ENCODE measurements around the gene ENAH.
A peak's percentile ranks its signal among the peaks of the same experiment; 100 is the strongest.
"Not testable (repeated sequence)": the region's sequence is repeated elsewhere in the genome, so short reads cannot be mapped to it uniquely, and the experiment has no call there.

ENAH gene

GRCh38 chr1:225473676-225474438 lies 179.1 kb downstream of the ENAH start:
- H3K27me3 ChIP-seq (replicated peaks; ENCODE audit: insufficient read depth, low read length); H4K20me1 ChIP-seq (ENCODE audit: insufficient read depth, low read length); H3F3A ChIP-seq (ENCODE audit: insufficient read depth, low read length); H3K27ac ChIP-seq (ENCODE audit: low read length); DNase-seq; H3K9ac ChIP-seq (ENCODE audit: low read length); H3K4me3 ChIP-seq (ENCODE audit: low read length); H3K79me2 ChIP-seq (ENCODE audit: low read length); H3K9me2 ChIP-seq (replicated peaks; ENCODE audit: insufficient read depth, low read length); H3K4me2 ChIP-seq (ENCODE audit: low read depth, low read length); H3K9me3 ChIP-seq (replicated peaks; ENCODE audit: insufficient read depth, low read length); H3K36me3 ChIP-seq (replicated peaks; ENCODE audit: insufficient read depth, low read length); H3K4me1 ChIP-seq (ENCODE audit: low read length): not testable (repeated sequence)
- H2AFZ ChIP-seq (ENCODE audit: low read length) = 0 out of 2 replicates have a peak overlapping the region, but pooled peaks have one; percentile 93

GRCh38 chr1:225473266-225473665 lies 179.7 kb downstream of the ENAH start:
- not testable (repeated sequence) for H3K27me3 ChIP-seq (replicated peaks; ENCODE audit: insufficient read depth, low read length); H3K4me2 ChIP-seq (ENCODE audit: low read depth, low read length); H4K20me1 ChIP-seq (ENCODE audit: insufficient read depth, low read length); H3K4me1 ChIP-seq (ENCODE audit: low read length); H3F3A ChIP-seq (ENCODE audit: insufficient read depth, low read length); H3K27ac ChIP-seq (ENCODE audit: low read length); DNase-seq; H2AFZ ChIP-seq (ENCODE audit: low read length); H3K4me3 ChIP-seq (ENCODE audit: low read length); H3K9me3 ChIP-seq (replicated peaks; ENCODE audit: insufficient read depth, low read length); H3K36me3 ChIP-seq (replicated peaks; ENCODE audit: insufficient read depth, low read length); H3K9me2 ChIP-seq (replicated peaks; ENCODE audit: insufficient read depth, low read length); H3K9ac ChIP-seq (ENCODE audit: low read length); H3K79me2 ChIP-seq (ENCODE audit: low read length)

- Histone ChIP-seq H2AFZ (ENCODE audit: low read length) (no peak overlapping the region), H3K9me3 (replicated peaks; ENCODE audit: insufficient read depth, low read length) (no peaks in the 10 kb centered on the region), H3K27ac (ENCODE audit: low read length) (no peak overlapping the region), H3K9me2 (replicated peaks; ENCODE audit: insufficient read depth, low read length) (no peaks in the 10 kb centered on the region), H3K36me3 (replicated peaks; ENCODE audit: insufficient read depth, low read length) (no peaks in the 10 kb centered on the region), H3K27me3 (replicated peaks; ENCODE audit: insufficient read depth, low read length) (no peaks in the 10 kb centered on the region), H4K20me1 (ENCODE audit: insufficient read depth, low read length) (no peaks in the 10 kb centered on the region), H3K4me1 (ENCODE audit: low read length) (peaks cover 17% of the 10 kb centered on the region), H3K79me2 (ENCODE audit: low read length) (no peaks in the 10 kb centered on the region), H3K9ac (ENCODE audit: low read length) (no peak overlapping the region), H3K4me3 (ENCODE audit: low read length) (no peak overlapping the region), H3F3A (ENCODE audit: insufficient read depth, low read length) (0 out of 2 replicates have a peak, but pooled peaks cover 4% of the 10 kb centered on the region), H3K4me2 (ENCODE audit: low read depth, low read length) (no peak overlapping the region)
- DNase-seq = no peak
- no peak for TF ChIP-seq CTCF (IDR thresholded peaks at IDR 0.05; ENCODE audit: low read length)
- TF ChIP-seq EZH2phosphoT487 (IDR thresholded peaks at IDR 0.05; ENCODE audit: low read length) = no peak
- TF ChIP-seq EZH2 (optimal IDR thresholded peaks at IDR 0.05; ENCODE audit: low read depth, low read length) = no peak
Measured at GRCh38 chr1:225471453-225472301, 181.2 kb downstream of the ENAH start.

- Histone ChIP-seq H3K79me2 (ENCODE audit: low read length) (no peaks in the 10 kb centered on the region), H3K36me3 (replicated peaks; ENCODE audit: insufficient read depth, low read length) (no peaks in the 10 kb centered on the region), H3K27ac (ENCODE audit: low read length) (no peak overlapping the region), H3K4me3 (ENCODE audit: low read length) (no peak overlapping the region), H2AFZ (ENCODE audit: low read length) (no peak overlapping the region), H3K9ac (ENCODE audit: low read length) (no peak overlapping the region), H3K9me3 (replicated peaks; ENCODE audit: insufficient read depth, low read length) (no peaks in the 10 kb centered on the region), H3K9me2 (replicated peaks; ENCODE audit: insufficient read depth, low read length) (no peaks in the 10 kb centered on the region), H3K27me3 (replicated peaks; ENCODE audit: insufficient read depth, low read length) (no peaks in the 10 kb centered on the region), H4K20me1 (ENCODE audit: insufficient read depth, low read length) (no peaks in the 10 kb centered on the region), H3F3A (ENCODE audit: insufficient read depth, low read length) (0 out of 2 replicates have a peak, but pooled peaks cover 4% of the 10 kb centered on the region), H3K4me2 (ENCODE audit: low read depth, low read length) (no peak overlapping the region), H3K4me1 (ENCODE audit: low read length) (peaks cover 18% of the 10 kb centered on the region)
- TF ChIP-seq EZH2 (optimal IDR thresholded peaks at IDR 0.05; ENCODE audit: low read depth, low read length) = no peak
- no peak for TF ChIP-seq CTCF (IDR thresholded peaks at IDR 0.05; ENCODE audit: low read length)
- no peak for TF ChIP-seq EZH2phosphoT487 (IDR thresholded peaks at IDR 0.05; ENCODE audit: low read length)
- DNase-seq = no peak
Measured at GRCh38 chr1:225471109-225471452, 181.8 kb downstream of the ENAH start.
